Ishikawa (cell line): ENCODE results near the gene DCLK1.

Source experiments
- CEBPB ChIP-seq: IDR thresholded peaks from 2 replicates; pipeline ENCODE4 v1.6.1; 2012
- CREB1 ChIP-seq: IDR thresholded peaks from 2 replicates; pipeline ENCODE4 v1.6.1; 2012; ENCODE audit warnings: low read depth
- EGR1 ChIP-seq: IDR thresholded peaks from 2 replicates; pipeline ENCODE4 v1.6.1; 2012
- EP300 ChIP-seq: IDR thresholded peaks from 2 replicates; pipeline ENCODE4 v1.6.1; 2012; ENCODE audit warnings: borderline replicate concordance
- FOXM1 ChIP-seq: IDR thresholded peaks from 2 replicates; pipeline ENCODE4 v1.6.1; 2012; ENCODE audit warnings: low read depth, borderline replicate concordance
- MAX ChIP-seq: IDR thresholded peaks from 2 replicates; pipeline ENCODE4 v1.6.1; 2012
- NFIC ChIP-seq: IDR thresholded peaks from 2 replicates; pipeline ENCODE4 v1.6.1; 2012
- RAD21 ChIP-seq: IDR thresholded peaks from 2 replicates; pipeline ENCODE4 v1.6.1; 2012; ENCODE audit warnings: low read depth
- REST ChIP-seq: IDR thresholded peaks from 2 replicates; pipeline ENCODE4 v1.6.1; 2012; ENCODE audit warnings: low read depth, mild to moderate bottlenecking
- TAF1 ChIP-seq: IDR thresholded peaks from 2 replicates; pipeline ENCODE4 v1.6.1; 2012; ENCODE audit warnings: low read depth, mild to moderate bottlenecking
- TCF12 ChIP-seq: IDR thresholded peaks from 2 replicates; pipeline ENCODE4 v1.6.1; 2012; ENCODE audit warnings: low read depth
- TEAD4 ChIP-seq: IDR thresholded peaks from 2 replicates; pipeline ENCODE4 v1.6.1; 2012
- USF1 ChIP-seq: IDR thresholded peaks from 2 replicates; pipeline ENCODE4 v1.6.1; 2012
- YY1 ChIP-seq: IDR thresholded peaks from 2 replicates; pipeline ENCODE4 v1.6.1; 2012; ENCODE audit warnings: low read depth
- ZBTB7A ChIP-seq: IDR thresholded peaks from 2 replicates; pipeline ENCODE4 v1.6.1; 2012; ENCODE audit warnings: low read depth

The DCLK1 gene

GRCh38 chr13:36084131-36084530, 47.1 kb downstream of the DCLK1 start:
- TF ChIP-seq TCF12, result no peak
- no peak for TF ChIP-seq EGR1
- no peak for TF ChIP-seq CEBPB
- no peak for TF ChIP-seq CREB1
- TF ChIP-seq EP300, result no peak
- no peak for TF ChIP-seq ZBTB7A
- TF ChIP-seq NFIC, result no peak
- no peak for TF ChIP-seq YY1
- TF ChIP-seq USF1, result no peak
- TF ChIP-seq FOXM1, result no peak
- no peak for TF ChIP-seq REST

- TF ChIP-seq FOXM1 (no peak), YY1 (no peak), ZBTB7A (no peak), NFIC (no peak), CEBPB (no peak), EGR1 (no peak), EP300 (no peak), TAF1 (no peak), MAX (no peak)
These were observed 48.4 kb downstream of the DCLK1 start for GRCh38 chr13:36082806-36083205.

GRCh38 chr13:36082396-36082795, 48.8 kb downstream of the DCLK1 start:
- TF ChIP-seq RAD21 (no peak), TCF12 (no peak), USF1 (no peak), TEAD4 (no peak), NFIC (no peak), FOXM1 (no peak), EP300 (no peak), MAX (no peak), REST (no peak), EGR1 (no peak), ZBTB7A (no peak), CREB1 (no peak), CEBPB (no peak)

GRCh38 chr13:36076211-36076610, 55.0 kb downstream of the DCLK1 start:
- no peak for TF ChIP-seq YY1
- no peak for TF ChIP-seq CREB1
- no peak for TF ChIP-seq FOXM1
- no peak for TF ChIP-seq ZBTB7A
- TF ChIP-seq USF1, result no peak
- TF ChIP-seq TCF12, result no peak
- no peak for TF ChIP-seq NFIC
- TF ChIP-seq EP300, result no peak
- no peak for TF ChIP-seq MAX

- TF ChIP-seq CREB1 (no peak), CEBPB (no peak), MAX (no peak)
These were observed 56.5 kb downstream of the DCLK1 start for GRCh38 chr13:36074659-36075058.
